Tibial nerve (tissue), 4 donors: ENCODE measurements around the gene TMEM9B. TPM values are rescaled to one million over a fixed set of nuclear protein-coding genes. Genes with fewer than 3 reads are reported as not detected.
A peak's percentile ranks its signal among the peaks of the same experiment; 100 is the strongest.

Experiments
- DNase-seq, 2 donors: peaks; one replicate each; pipeline ENCODE4 v3.0.0-alpha.2; 2019; ENCODE audit warnings: low spot score in 2 of 2
- H3K27ac ChIP-seq, 4 donors: fragments of 200-600 bp; sonication (generic) in 3 of 4; one replicate each; pipeline ENCODE4 v1.5.1; 2017 to 2019; ENCODE audit warnings: mild to moderate bottlenecking in 1 of 4
- H3K27me3 ChIP-seq, 2 donors: fragments of 200-600 bp; sonication (generic) in 1 of 2; one replicate each; pipeline versions ENCODE4 v1.5.1 to v1.6.0; 2017 to 2019
- H3K36me3 ChIP-seq, 3 donors: fragments of 200-600 bp; sonication (generic); one replicate each; pipeline ENCODE4 v1.5.1; 2018 to 2019
- H3K4me1 ChIP-seq, 4 donors: fragments of 200-600 bp; sonication (generic) in 3 of 4; one replicate each; pipeline ENCODE4 v1.5.1; 2017 to 2019
- H3K4me3 ChIP-seq, 4 donors: fragments of 200-600 bp; sonication (generic) in 3 of 4; one replicate each; pipeline ENCODE4 v1.5.1; 2017 to 2019; ENCODE audit warnings: mild to moderate bottlenecking in 1 of 4, moderate library complexity in 1 of 4
- H3K9me3 ChIP-seq, 4 donors: fragments of 200-600 bp; sonication (generic) in 3 of 4; one replicate each; pipeline ENCODE4 v1.5.1; 2017 to 2019
- EP300 ChIP-seq, 2 donors: sonication (generic); formaldehyde crosslinking; IDR thresholded peaks; one replicate each; pipeline ENCODE4 v1.6.1; 2017; ENCODE audit warnings: antibody characterized with exemption in 2 of 2, mild to moderate bottlenecking in 1 of 2
- POLR2A ChIP-seq, 2 donors: fragments of 450-650 bp; IDR thresholded peaks; one replicate each; pipeline ENCODE4 v1.6.1; 2017; ENCODE audit warnings: antibody characterized with exemption in 2 of 2, mild to moderate bottlenecking in 2 of 2, moderate library complexity in 2 of 2
- WGBS, 2 donors: methylation state at CpG; one replicate each; pipeline ENCODE4 v1.1.5; 2018; 5-methylcytosine and 5-hydroxymethylcytosine counted together
- total RNA-seq, 4 donors: library from RNA; depleted of rRNA; stranded (reverse); fragments of >200 nt; gene quantifications; one replicate each; pipeline ENCODE4 v1.1.0, GENCODE V29; 2016
- TF ChIP-seq, protein P1 (sequence below), 5 experiments: fragments of 200-600 bp in 3 of 5; fragments of 450-650 bp in 2 of 5; sonication (generic) in 3 of 5; IDR thresholded peaks; one replicate each; pipeline ENCODE4 v1.5.1; 2016 to 2019; ENCODE audit warnings: antibody characterized with exemption in 5 of 5, mild to moderate bottlenecking in 3 of 5, moderate library complexity in 2 of 5

The TMEM9B gene
- total RNA-seq, 4 donors from 2014 or later = 48.0 to 57.0 (median 50.1) TPM

- Histone ChIP-seq H3K4me3 (peak overlapping the region in 2 of 4 donors; percentile 3 to 27), H3K4me1 (peaks cover 0 to 64% (median 21%) of the 10 kb centered on the region in 4 donors)
- TF ChIP-seq EP300 (IDR thresholded peaks at IDR 0.05) = no peak
- TF ChIP-seq, protein P1, sequence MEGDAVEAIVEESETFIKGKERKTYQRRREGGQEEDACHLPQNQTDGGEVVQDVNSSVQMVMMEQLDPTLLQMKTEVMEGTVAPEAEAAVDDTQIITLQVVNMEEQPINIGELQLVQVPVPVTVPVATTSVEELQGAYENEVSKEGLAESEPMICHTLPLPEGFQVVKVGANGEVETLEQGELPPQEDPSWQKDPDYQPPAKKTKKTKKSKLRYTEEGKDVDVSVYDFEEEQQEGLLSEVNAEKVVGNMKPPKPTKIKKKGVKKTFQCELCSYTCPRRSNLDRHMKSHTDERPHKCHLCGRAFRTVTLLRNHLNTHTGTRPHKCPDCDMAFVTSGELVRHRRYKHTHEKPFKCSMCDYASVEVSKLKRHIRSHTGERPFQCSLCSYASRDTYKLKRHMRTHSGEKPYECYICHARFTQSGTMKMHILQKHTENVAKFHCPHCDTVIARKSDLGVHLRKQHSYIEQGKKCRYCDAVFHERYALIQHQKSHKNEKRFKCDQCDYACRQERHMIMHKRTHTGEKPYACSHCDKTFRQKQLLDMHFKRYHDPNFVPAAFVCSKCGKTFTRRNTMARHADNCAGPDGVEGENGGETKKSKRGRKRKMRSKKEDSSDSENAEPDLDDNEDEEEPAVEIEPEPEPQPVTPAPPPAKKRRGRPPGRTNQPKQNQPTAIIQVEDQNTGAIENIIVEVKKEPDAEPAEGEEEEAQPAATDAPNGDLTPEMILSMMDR (IDR thresholded peaks at IDR 0.05) = peak in 1 of 5 experiments; percentile 0
Measured at GRCh38 chr11:8914661-8915018, 49.6 kb downstream of the TMEM9B start.

DNA sequence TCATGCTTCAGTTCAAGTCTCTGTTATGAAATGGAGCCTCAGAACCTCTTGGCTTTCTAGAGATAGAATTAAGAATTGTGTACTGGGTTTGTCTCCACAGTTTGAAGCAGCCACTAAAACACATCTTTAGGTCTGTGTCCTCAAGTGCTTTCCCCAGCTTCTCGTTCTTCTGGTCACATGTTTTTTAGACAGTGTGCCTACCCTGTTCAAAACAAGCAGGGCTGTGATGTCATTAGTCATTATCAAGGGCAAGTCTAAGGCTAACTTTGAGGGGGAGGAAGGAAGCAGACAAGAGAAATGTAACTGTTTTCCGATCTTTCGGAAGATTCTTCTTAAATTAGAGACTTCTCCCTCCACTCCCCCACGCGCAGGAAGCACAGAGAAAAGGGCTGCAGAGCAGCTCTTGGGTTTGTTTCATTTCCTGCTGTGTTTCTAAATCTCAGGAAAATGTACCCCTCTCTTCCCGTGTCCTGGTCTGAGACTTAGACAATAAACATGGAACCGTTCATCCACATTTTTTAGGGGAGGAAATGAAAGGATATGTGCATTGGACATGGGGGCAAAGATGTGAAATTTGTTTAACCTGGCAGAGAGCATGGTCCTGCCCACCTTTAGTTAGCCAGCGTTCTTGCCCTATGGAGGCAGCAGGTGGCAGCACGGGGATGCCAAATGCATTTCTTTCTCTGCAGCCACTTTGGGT lies 50.1 kb downstream of the TMEM9B start:
- peaks cover 0 to 69% (median 21%) of the 10 kb centered on the region in 4 donors for H3K4me1 ChIP-seq
- 5 to 6% methylated on average over 9 of the region's 9 CpGs for WGBS, 2 donors

More at GRCh38 chr11:8914661-8915018, 49.6 kb downstream of the TMEM9B start:
- DNase-seq = no peak
- Histone ChIP-seq H3K36me3 (peaks cover 0 to 37% (median 0%) of the 10 kb centered on the region in 3 donors), H3K27me3 (no peaks in the 10 kb centered on the region), H3K9me3 (no peaks in the 10 kb centered on the region), H3K27ac (peak overlapping the region; percentile 42 to 79 (median 64))
- WGBS, 2 donors = 46 to 58% methylated on average over 4 of the region's 4 CpGs

DNA sequence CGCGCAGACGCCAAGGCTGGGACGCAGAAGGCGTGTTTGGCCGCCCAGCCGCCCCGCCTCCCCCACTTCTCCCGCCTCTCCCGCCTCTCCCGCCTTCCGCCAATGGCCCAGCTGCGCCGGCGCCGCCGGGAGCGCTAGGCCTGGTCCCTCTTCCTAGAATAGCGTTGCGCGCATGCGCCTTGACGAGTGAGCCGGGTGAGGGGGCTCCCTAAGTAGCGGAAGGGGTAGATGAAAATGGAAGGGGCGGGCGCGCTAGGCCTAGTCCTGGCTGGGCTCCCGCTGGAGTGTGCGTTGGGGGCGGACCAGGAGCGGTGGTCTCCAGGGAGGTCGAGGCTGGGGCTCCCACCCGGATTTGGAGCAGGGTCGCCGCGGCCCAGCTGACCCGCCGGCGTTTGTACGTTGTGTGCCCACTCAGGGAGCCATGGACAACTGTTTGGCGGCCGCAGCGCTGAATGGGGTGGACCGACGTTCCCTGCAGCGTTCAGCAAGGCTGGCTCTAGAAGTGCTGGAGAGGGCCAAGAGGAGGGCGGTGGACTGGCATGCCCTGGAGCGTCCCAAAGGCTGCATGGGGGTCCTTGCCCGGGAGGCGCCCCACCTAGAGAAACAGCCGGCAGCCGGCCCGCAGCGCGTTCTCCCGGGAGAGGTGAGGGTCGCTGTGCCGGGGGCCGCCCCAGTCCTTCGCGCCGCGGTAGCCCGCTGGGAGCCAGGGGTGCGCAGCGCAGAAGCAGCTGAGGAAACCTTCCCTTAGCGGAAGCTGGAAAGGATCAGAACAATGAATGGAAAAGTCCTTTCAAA lies 53.0 kb downstream of the TMEM9B start, which contains the start of gene AKIP1:
Gene AKIP1 (plus strand): TSS at position 161 of the 795 bp plus-strand sequence. CDS start 261 bp downstream, at position 422.
- no peaks in the 10 kb centered on the region for H3K27me3 ChIP-seq
- TF ChIP-seq, protein P1 (IDR thresholded peaks at IDR 0.05) = peak in 1 of 5 experiments; percentile 33
- TF ChIP-seq EP300 (IDR thresholded peaks at IDR 0.05) = peak in 1 of 2 donors; percentile 80
- TF ChIP-seq POLR2A (IDR thresholded peaks at IDR 0.05) = peak; percentile 56 to 64
- DNase-seq = peak; percentile 86 to 87
- H3K36me3 ChIP-seq = peaks cover 0 to 11% (median 0%) of the 10 kb centered on the region in 3 donors
- H3K4me3 ChIP-seq = peak within 1 kb of the TSS; percentile 66 to 90 (median 78)
- 0 to 1% methylated on average over 57 to 60 of the region's 68 CpGs for WGBS, 2 donors
- H3K27ac ChIP-seq = peak within 1 kb of the TSS; percentile 78 to 93 (median 90)
- peaks cover 0 to 62% (median 18%) of the 10 kb centered on the region in 4 donors for H3K4me1 ChIP-seq
- no peaks in the 10 kb centered on the region for H3K9me3 ChIP-seq

More for the DNA sequence above, 50.1 kb downstream of the TMEM9B start:
- H3K27ac ChIP-seq = peak overlapping the region; percentile 42 to 79 (median 64)
- peak overlapping the region in 2 of 4 donors; percentile 3 to 27 for H3K4me3 ChIP-seq
- H3K9me3 ChIP-seq = no peaks in the 10 kb centered on the region
- no peak for DNase-seq
- peaks cover 0 to 32% (median 0%) of the 10 kb centered on the region in 3 donors for H3K36me3 ChIP-seq
- no peak for TF ChIP-seq POLR2A (IDR thresholded peaks at IDR 0.05)
- TF ChIP-seq EP300 (IDR thresholded peaks at IDR 0.05) = peak in 1 of 2 donors; percentile 29
- TF ChIP-seq, protein P1 (IDR thresholded peaks at IDR 0.05) = peak; percentile 41 to 58 (median 47)
- no peaks in the 10 kb centered on the region for H3K27me3 ChIP-seq

DNA sequence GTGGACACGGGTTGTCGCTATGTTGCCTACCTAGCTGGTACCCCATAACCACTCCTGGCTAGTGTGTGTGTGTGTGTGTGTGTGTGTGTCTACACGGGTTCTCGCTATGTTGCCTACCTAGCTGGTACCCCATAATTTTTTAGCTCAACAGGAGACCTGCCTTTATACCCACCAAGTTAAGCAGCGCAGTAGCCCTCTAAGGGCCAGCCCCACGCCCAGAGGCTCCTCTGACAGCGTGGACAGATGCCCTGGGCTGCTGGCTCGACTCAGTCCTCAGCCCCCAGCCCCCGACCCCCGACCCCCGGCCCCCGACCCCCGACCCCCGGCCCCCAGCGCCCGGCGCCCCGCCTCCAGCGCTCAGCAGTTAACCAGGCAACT lies 53.6 kb downstream of the TMEM9B start:
- peak in 1 of 2 donors; percentile 11 for DNase-seq
- peaks cover 0 to 61% (median 18%) of the 10 kb centered on the region in 4 donors for H3K4me1 ChIP-seq
- peak overlapping the region in 3 of 4 donors; percentile 88 to 93 (median 92) for H3K27ac ChIP-seq
- H3K9me3 ChIP-seq = no peaks in the 10 kb centered on the region
- peaks cover 0 to 6% (median 0%) of the 10 kb centered on the region in 3 donors for H3K36me3 ChIP-seq
- no peaks in the 10 kb centered on the region for H3K27me3 ChIP-seq
- TF ChIP-seq EP300 (IDR thresholded peaks at IDR 0.05) (no peak), POLR2A (IDR thresholded peaks at IDR 0.05) (no peak)
- TF ChIP-seq, protein P1 (IDR thresholded peaks at IDR 0.05) = no peak
- 0% methylated on average over 6 to 8 of the region's 19 CpGs for WGBS, 2 donors
- H3K4me3 ChIP-seq = peak overlapping the region; percentile 66 to 90 (median 78)
